Gastrocnemius medialis (tissue), 4 donors: ENCODE results near the gene MAN1B1.

Source experiments
- POLR2A ChIP-seq, 2 donors: fragments of 450-650 bp; IDR thresholded peaks; one replicate each; pipeline ENCODE4 v1.6.1; 2017; ENCODE audit warnings: antibody characterized with exemption in 2 of 2, mild to moderate bottlenecking in 2 of 2, moderate library complexity in 2 of 2
- TF ChIP-seq, protein P1 (sequence below), 5 experiments: fragments of 450-650 bp in 3 of 5; fragments of 200-600 bp in 2 of 5; sonication (generic) in 2 of 5; IDR thresholded peaks in 4 of 5; conservative IDR thresholded peaks in 1 of 5; 1 replicate in 4 of 5; 2 replicates in 1 of 5; pipeline ENCODE4 v1.5.1; 2016 to 2019; ENCODE audit warnings: antibody characterized with exemption in 5 of 5, mild to moderate bottlenecking in 3 of 5, moderate library complexity in 3 of 5

DNA sequence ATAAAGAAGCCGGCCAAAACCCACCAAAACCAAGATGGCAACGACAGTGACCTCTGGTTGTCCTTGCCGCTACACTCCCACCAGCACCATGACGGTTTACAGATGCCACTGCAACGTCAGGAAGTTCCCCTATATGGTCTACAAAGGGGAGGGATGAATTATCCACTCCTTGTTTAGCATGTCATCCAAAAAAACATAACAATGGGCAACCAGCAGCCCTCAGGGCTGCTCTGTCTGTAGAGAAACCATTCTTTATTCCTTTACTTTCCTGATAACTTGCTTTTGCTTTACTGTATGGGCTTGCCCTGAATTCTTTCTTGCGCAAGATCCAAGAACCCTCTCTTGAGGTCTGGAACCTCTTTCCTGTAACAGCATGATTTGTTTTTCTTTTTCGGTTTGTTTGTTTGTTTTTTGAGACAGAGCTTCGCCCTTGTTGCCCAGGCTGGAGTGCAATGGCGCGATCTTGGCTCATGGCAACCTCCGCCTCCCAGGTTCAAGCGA lies 11.5 kb upstream of the MAN1B1 start:
- TF ChIP-seq, protein P1, sequence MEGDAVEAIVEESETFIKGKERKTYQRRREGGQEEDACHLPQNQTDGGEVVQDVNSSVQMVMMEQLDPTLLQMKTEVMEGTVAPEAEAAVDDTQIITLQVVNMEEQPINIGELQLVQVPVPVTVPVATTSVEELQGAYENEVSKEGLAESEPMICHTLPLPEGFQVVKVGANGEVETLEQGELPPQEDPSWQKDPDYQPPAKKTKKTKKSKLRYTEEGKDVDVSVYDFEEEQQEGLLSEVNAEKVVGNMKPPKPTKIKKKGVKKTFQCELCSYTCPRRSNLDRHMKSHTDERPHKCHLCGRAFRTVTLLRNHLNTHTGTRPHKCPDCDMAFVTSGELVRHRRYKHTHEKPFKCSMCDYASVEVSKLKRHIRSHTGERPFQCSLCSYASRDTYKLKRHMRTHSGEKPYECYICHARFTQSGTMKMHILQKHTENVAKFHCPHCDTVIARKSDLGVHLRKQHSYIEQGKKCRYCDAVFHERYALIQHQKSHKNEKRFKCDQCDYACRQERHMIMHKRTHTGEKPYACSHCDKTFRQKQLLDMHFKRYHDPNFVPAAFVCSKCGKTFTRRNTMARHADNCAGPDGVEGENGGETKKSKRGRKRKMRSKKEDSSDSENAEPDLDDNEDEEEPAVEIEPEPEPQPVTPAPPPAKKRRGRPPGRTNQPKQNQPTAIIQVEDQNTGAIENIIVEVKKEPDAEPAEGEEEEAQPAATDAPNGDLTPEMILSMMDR (IDR thresholded peaks at IDR 0.05 in 4 of 5, conservative IDR thresholded peaks at IDR 0.05 in 1 of 5), result no peak
- TF ChIP-seq POLR2A (IDR thresholded peaks at IDR 0.05), result no peak
